NOMO-1 treated with dmso at 0.1 percent for 144 hours (cell line): ENCODE data around the gene ICE2.

Experiments used
- DNase-seq: peaks from one replicate; lab custom pipeline; 2025; ENCODE audit not compliant: unreplicated experiment; lab: John Stamatoyannopoulos, UW

Gene ICE2

GRCh38 chr15:60390871-60391501 lies 88.0 kb downstream of the ICE2 start:
- no peak for DNase-seq

- DNase-seq: no peak
Observed at GRCh38 chr15:60390231-60390630, 88.7 kb downstream of the ICE2 start.

- DNase-seq: no peak
Observed at GRCh38 chr15:60389261-60390077, 89.5 kb downstream of the ICE2 start.

GRCh38 chr15:60387321-60387720 lies 91.6 kb downstream of the ICE2 start:
- no peak for DNase-seq

GRCh38 chr15:60386615-60387014 lies 92.3 kb downstream of the ICE2 start:
- DNase-seq: no peak

GRCh38 chr15:60385620-60386552 lies 93.1 kb downstream of the ICE2 start:
- DNase-seq: no peak

- DNase-seq: no peak
Observed at GRCh38 chr15:60384526-60385126, 94.3 kb downstream of the ICE2 start.

GRCh38 chr15:60384053-60384452 lies 94.9 kb downstream of the ICE2 start:
- DNase-seq: no peak

GRCh38 chr15:60382773-60383674 lies 95.9 kb downstream of the ICE2 start:
- DNase-seq: no peak

- DNase-seq: no peak
Observed at GRCh38 chr15:60381148-60381788, 97.7 kb downstream of the ICE2 start.

GRCh38 chr15:60379525-60380274 lies 99.2 kb downstream of the ICE2 start:
- DNase-seq: no peak

- DNase-seq: no peak
Observed at GRCh38 chr15:60379185-60379524, 99.8 kb downstream of the ICE2 start.

GRCh38 chr15:60376677-60377095 lies 102.3 kb downstream of the ICE2 start:
- no peak for DNase-seq

- no peak for DNase-seq
Observed at GRCh38 chr15:60375306-60375705, 103.6 kb downstream of the ICE2 start.

GRCh38 chr15:60374628-60375081 lies 104.3 kb downstream of the ICE2 start:
- no peak for DNase-seq

GRCh38 chr15:60374209-60374608 lies 104.7 kb downstream of the ICE2 start:
- DNase-seq: no peak

GRCh38 chr15:60373745-60374144 lies 105.2 kb downstream of the ICE2 start:
- DNase-seq: no peak

GRCh38 chr15:60373327-60373726 lies 105.6 kb downstream of the ICE2 start:
- no peak for DNase-seq

GRCh38 chr15:60372756-60373155 lies 106.2 kb downstream of the ICE2 start:
- DNase-seq: no peak
